GM03348 (cell line): ENCODE data around the gene CDK17.
A peak's percentile ranks its signal among the peaks of the same experiment; 100 is the strongest.
"Not testable (repeated sequence)": the region's sequence is repeated elsewhere in the genome, so short reads cannot be mapped to it uniquely, and the experiment has no call there.

ENCODE experiments used
- DNase-seq: peaks from one replicate; pipeline ENCODE4 v3.0.0; 2012; ENCODE audit warnings: low spot score

CDK17 gene

GRCh38 chr12:96399919-96400630 lies at the start of gene CDK17:
TSS of gene CDK17 (minus strand) at chr12:96400439. CDS start at chr12:96334836, 65,603 bp downstream.
- peak; percentile 96 for DNase-seq

- DNase-seq = peak; percentile 11
These were observed 48.1 kb upstream of the CDK17 start for GRCh38 chr12:96448300-96448699.

- DNase-seq = no peak
These were observed 47.0 kb upstream of the CDK17 start for GRCh38 chr12:96447256-96447655.

GRCh38 chr12:96445691-96446583 lies 45.7 kb upstream of the CDK17 start:
- peak; percentile 69 for DNase-seq

- DNase-seq = no peak
These were observed 44.2 kb upstream of the CDK17 start for GRCh38 chr12:96444399-96444798.

GRCh38 chr12:96442906-96443305 lies 42.7 kb upstream of the CDK17 start:
- no peak for DNase-seq

GRCh38 chr12:96441816-96442215 lies 41.6 kb upstream of the CDK17 start:
- DNase-seq = no peak

GRCh38 chr12:96438330-96438729 lies 38.1 kb upstream of the CDK17 start:
- DNase-seq = no peak

GRCh38 chr12:96437171-96437445 lies 36.9 kb upstream of the CDK17 start:
- no peak for DNase-seq

- no peak for DNase-seq
These were observed 36.3 kb upstream of the CDK17 start for GRCh38 chr12:96436366-96437170.

- peak; percentile 52 for DNase-seq
These were observed 33.9 kb upstream of the CDK17 start for GRCh38 chr12:96434107-96434506.

GRCh38 chr12:96432496-96433321 lies 32.5 kb upstream of the CDK17 start:
- not testable (repeated sequence) for DNase-seq

GRCh38 chr12:96431067-96431466 lies 30.8 kb upstream of the CDK17 start:
- DNase-seq = no peak

GRCh38 chr12:96427269-96427729 lies 27.1 kb upstream of the CDK17 start:
- DNase-seq = peak; percentile 89

GRCh38 chr12:96425951-96426350 lies 25.7 kb upstream of the CDK17 start:
- DNase-seq = no peak

GRCh38 chr12:96425321-96425720 lies 25.1 kb upstream of the CDK17 start:
- DNase-seq = peak; percentile 86

GRCh38 chr12:96424601-96425000 lies 24.4 kb upstream of the CDK17 start:
- DNase-seq = no peak

- DNase-seq = no peak
These were observed 22.0 kb upstream of the CDK17 start for GRCh38 chr12:96422192-96422591.

- no peak for DNase-seq
These were observed 20.8 kb upstream of the CDK17 start for GRCh38 chr12:96421014-96421413.

GRCh38 chr12:96420277-96420835 lies 20.1 kb upstream of the CDK17 start:
- DNase-seq = no peak

GRCh38 chr12:96419576-96420276 lies 19.5 kb upstream of the CDK17 start:
- DNase-seq = no peak
